ENCODE results near the gene HES7. TPM values are rescaled to one million over a fixed set of nuclear protein-coding genes. Genes with fewer than 3 reads are reported as not detected.

Gene HES7
- total and polyA plus RNA-seq, 2 donors: 0.24 TPM; not detected in 1

DNA sequence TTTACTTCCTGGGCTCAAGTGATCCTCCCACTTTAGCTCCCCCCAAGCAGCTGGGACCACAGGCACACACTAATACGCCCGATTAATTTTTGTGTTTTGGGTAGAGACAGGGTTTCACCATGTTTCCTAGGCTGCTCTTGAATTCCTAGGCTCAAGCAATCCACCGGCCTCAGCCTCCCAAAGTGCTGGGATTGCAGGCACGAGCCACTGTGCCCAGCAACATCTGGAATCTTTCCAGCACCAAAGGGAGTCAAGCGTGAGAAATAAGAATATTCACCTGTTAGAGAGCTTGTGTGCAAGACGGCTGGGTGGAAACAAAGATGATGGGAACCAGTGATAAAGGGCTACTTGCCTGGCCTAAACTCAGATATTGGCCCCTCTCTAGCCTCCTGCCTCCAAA lies 22.2 kb downstream of the HES7 start:
- Histone ChIP-seq H3K36me3 (ENCODE audit: insufficient read depth) (no peaks in the 10 kb centered on the region), H3K4me3 (ENCODE audit: low read depth, low read length) (no peak overlapping the region), H3K4me1 (ENCODE audit: insufficient read depth) (no peaks in the 10 kb centered on the region), H3K27ac (ENCODE audit: low read depth) (no peak overlapping the region)
- WGBS: 75% methylated on average over 6 of the region's 6 CpGs
- no peak for DNase-seq (ENCODE audit: extremely low spot score)

GRCh38 chr17:8100763-8101162 lies 23.1 kb downstream of the HES7 start:
- H3K36me3 ChIP-seq (ENCODE audit: insufficient read depth): no peaks in the 10 kb centered on the region
- H3K4me1 ChIP-seq (ENCODE audit: insufficient read depth): no peaks in the 10 kb centered on the region
- H3K4me3 ChIP-seq (ENCODE audit: low read depth, low read length): no peak overlapping the region
- DNase-seq (ENCODE audit: extremely low spot score): no peak
- no peak overlapping the region for H3K27ac ChIP-seq (ENCODE audit: low read depth)
- WGBS: 85% methylated on average over 2 of the region's 2 CpGs

- no peak overlapping the region for H3K27ac ChIP-seq (ENCODE audit: low read depth)
- WGBS: 43% methylated on average over 2 of the region's 2 CpGs
- no peaks in the 10 kb centered on the region for H3K36me3 ChIP-seq (ENCODE audit: insufficient read depth)
- H3K4me3 ChIP-seq (ENCODE audit: low read depth, low read length): no peak overlapping the region
- no peaks in the 10 kb centered on the region for H3K4me1 ChIP-seq (ENCODE audit: insufficient read depth)
- no peak for DNase-seq (ENCODE audit: extremely low spot score)
Observed at GRCh38 chr17:8100111-8100510, 23.8 kb downstream of the HES7 start.

DNA sequence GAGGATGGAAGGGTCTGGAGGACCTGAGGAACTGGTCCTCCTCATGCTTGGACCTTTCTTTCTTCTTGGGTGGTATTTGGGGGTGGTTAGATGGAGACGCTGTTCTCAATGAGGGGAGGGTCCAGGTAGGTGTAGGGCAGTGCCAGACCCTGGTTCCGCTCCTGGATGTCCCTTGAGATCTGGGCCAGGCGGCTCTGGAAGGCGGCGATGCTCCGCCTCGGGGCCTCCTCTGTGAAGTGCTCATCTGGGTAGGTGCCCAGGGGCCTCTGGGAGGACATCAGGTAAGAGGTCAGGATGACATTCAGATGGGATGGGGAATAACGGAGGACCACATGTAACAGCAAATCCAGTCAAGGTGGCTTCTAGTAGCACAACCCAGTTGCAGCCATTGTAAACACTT lies 27.4 kb downstream of the HES7 start:
- no peak overlapping the region for H3K27ac ChIP-seq (ENCODE audit: low read depth)
- no peaks in the 10 kb centered on the region for H3K4me1 ChIP-seq (ENCODE audit: insufficient read depth)
- DNase-seq (ENCODE audit: extremely low spot score): no peak
- no peaks in the 10 kb centered on the region for H3K36me3 ChIP-seq (ENCODE audit: insufficient read depth)
- no peak overlapping the region for H3K4me3 ChIP-seq (ENCODE audit: low read depth, low read length)
- 90% methylated on average over 8 of the region's 8 CpGs for WGBS

GRCh38 chr17:8095361-8095760 lies 28.5 kb downstream of the HES7 start:
- DNase-seq (ENCODE audit: extremely low spot score): no peak
- Histone ChIP-seq H3K4me3 (ENCODE audit: low read depth, low read length) (no peak overlapping the region), H3K27ac (ENCODE audit: low read depth) (no peak overlapping the region), H3K4me1 (ENCODE audit: insufficient read depth) (no peaks in the 10 kb centered on the region), H3K36me3 (ENCODE audit: insufficient read depth) (no peaks in the 10 kb centered on the region)
- 67% methylated on average over 6 of the region's 6 CpGs for WGBS

- no peaks in the 10 kb centered on the region for H3K36me3 ChIP-seq (ENCODE audit: insufficient read depth)
- no peak overlapping the region for H3K4me3 ChIP-seq (ENCODE audit: low read depth, low read length)
- H3K27ac ChIP-seq (ENCODE audit: low read depth): no peak overlapping the region
- 44% methylated on average over 9 of the region's 9 CpGs for WGBS
- no peaks in the 10 kb centered on the region for H3K4me1 ChIP-seq (ENCODE audit: insufficient read depth)
- no peak for DNase-seq (ENCODE audit: extremely low spot score)
Observed at GRCh38 chr17:8091033-8091687, 32.7 kb downstream of the HES7 start.

DNA sequence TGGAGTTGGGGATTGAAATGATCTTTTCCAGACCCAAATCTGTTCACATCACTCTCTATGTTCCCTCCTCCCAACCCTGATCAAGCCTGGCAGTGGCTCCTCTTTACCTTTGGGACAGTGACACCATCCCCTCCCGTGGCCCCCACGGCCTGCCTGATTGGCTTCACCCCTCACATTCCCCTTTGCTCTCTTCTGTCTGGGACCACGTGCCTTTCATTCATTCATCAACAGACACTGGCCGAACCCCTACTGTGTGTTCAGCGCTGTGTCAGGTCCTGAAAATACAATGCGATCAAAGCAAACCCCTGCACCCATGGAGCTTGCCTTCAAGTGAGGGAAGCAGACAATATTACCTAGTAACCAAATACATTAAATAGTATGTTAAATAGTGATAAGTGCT lies 34.2 kb downstream of the HES7 start:
- Histone ChIP-seq H3K27ac (ENCODE audit: low read depth) (no peak overlapping the region), H3K4me1 (ENCODE audit: insufficient read depth) (no peaks in the 10 kb centered on the region), H3K36me3 (ENCODE audit: insufficient read depth) (no peaks in the 10 kb centered on the region), H3K4me3 (ENCODE audit: low read depth, low read length) (no peak overlapping the region)
- DNase-seq (ENCODE audit: extremely low spot score): no peak
- 72% methylated on average over 6 of the region's 6 CpGs for WGBS

- 66% methylated on average over 5 of the region's 5 CpGs for WGBS
- Histone ChIP-seq H3K36me3 (ENCODE audit: insufficient read depth) (no peaks in the 10 kb centered on the region), H3K4me1 (ENCODE audit: insufficient read depth) (no peaks in the 10 kb centered on the region), H3K4me3 (ENCODE audit: low read depth, low read length) (no peak overlapping the region), H3K27ac (ENCODE audit: low read depth) (no peak overlapping the region)
- DNase-seq (ENCODE audit: extremely low spot score): no peak
Observed at GRCh38 chr17:8087952-8088230, 36.0 kb downstream of the HES7 start.

DNA sequence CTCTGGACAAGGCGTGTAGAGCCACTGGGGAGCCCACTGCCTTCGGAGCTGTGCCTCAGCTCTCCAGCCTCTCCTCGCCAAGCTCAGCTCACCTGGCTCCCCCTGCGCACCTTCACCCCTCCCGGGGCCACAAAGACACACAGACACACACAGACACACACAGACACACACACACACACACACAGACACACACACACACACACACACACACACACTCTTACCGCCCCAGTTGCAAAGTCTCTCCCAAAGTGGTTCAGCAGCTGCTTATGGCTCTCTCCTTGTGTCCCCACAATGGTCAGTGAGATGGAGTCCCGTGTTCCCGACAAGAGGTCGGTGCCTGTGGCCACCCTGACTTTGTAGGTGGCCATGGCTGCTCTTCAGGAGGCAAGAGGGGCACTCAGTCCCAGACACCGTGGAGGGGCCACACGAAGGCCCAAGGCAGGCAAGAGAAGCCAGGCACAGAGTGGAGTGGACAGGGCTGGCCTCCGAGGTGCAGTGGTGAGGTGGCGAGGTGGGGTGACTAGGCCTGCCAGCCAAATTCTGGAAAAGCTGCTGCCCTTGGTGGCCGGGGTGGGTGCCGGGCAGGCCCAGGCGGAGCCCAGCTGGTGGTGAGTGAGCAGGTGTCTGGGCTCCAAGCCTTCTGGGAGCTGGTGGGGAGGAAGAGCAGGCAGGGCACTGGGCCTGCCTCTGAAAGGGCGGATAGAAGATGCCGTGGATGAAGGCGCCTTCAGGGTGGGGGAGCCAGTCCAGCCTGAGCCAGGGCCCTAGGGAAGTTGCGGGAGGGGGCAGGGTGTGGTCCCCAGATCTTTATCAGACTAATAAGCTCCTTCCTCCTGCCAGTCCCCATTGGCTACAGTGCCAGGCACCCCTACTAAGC lies 36.6 kb downstream of the HES7 start, which contains the start of gene ALOX12B:
ALOX12B (minus strand) TSS at position 642 of the 877 bp plus-strand sequence; CDS start at position 368, 274 bp downstream.
- DNase-seq (ENCODE audit: extremely low spot score): no peak
- H3K27ac ChIP-seq (ENCODE audit: low read depth): no peak within 1 kb of the TSS
- H3K36me3 ChIP-seq (ENCODE audit: insufficient read depth): no peaks in the 10 kb centered on the region
- no peak within 1 kb of the TSS for H3K4me3 ChIP-seq (ENCODE audit: low read depth, low read length)
- WGBS: 74% methylated on average over 20 of the region's 20 CpGs
- no peaks in the 10 kb centered on the region for H3K4me1 ChIP-seq (ENCODE audit: insufficient read depth)

DNA sequence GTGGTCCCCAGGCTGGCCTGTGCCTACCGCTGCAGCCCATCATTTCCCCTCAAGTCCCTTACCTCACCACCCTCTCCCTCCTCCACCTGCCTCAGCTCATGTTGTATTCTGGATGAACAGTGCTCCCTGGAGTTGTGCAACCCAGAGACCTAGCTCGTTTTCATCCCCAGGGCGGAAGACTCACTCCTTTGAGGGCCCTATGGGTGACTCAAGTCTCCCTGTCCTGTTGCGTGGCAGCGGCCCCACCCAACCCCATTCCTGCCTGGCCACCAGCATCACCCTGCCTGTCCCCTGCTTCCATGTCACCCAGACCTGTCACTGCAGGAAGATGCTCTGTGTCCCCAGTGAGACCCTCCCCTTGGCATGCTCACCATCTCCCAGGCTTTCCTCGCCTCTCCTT lies 39.7 kb downstream of the HES7 start:
- WGBS: 89% methylated on average over 6 of the region's 6 CpGs
- DNase-seq (ENCODE audit: extremely low spot score): no peak
- no peaks in the 10 kb centered on the region for H3K4me1 ChIP-seq (ENCODE audit: insufficient read depth)
- no peaks in the 10 kb centered on the region for H3K36me3 ChIP-seq (ENCODE audit: insufficient read depth)
- no peak overlapping the region for H3K4me3 ChIP-seq (ENCODE audit: low read depth, low read length)
- no peak overlapping the region for H3K27ac ChIP-seq (ENCODE audit: low read depth)

GRCh38 chr17:8082292-8082691 lies 41.6 kb downstream of the HES7 start:
- no peak overlapping the region for H3K27ac ChIP-seq (ENCODE audit: low read depth)
- no peak overlapping the region for H3K4me3 ChIP-seq (ENCODE audit: low read depth, low read length)
- no peaks in the 10 kb centered on the region for H3K4me1 ChIP-seq (ENCODE audit: insufficient read depth)
- DNase-seq (ENCODE audit: extremely low spot score): no peak
- 57% methylated on average over 10 of the region's 10 CpGs for WGBS
- no peaks in the 10 kb centered on the region for H3K36me3 ChIP-seq (ENCODE audit: insufficient read depth)

DNA sequence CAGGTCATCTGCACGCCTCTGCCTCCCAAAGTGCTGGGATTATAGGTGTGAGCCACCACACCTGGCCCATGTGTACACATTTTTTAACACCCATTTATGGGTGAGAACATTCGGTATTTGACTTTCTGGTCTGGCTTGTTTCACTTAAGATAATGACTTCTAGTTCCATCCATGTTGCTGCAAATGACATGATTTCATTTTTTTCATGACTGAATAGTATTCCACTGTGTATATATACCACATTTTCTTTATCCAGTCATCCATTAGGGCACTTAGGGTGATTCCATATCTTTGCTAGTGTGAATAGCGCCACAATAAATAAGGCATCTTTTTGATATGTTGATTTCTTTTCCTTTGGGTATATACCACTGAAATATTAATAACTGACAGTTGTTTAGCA lies 42.0 kb downstream of the HES7 start:
- DNase-seq (ENCODE audit: extremely low spot score): no peak
- Histone ChIP-seq H3K27ac (ENCODE audit: low read depth) (no peak overlapping the region), H3K36me3 (ENCODE audit: insufficient read depth) (no peaks in the 10 kb centered on the region), H3K4me3 (ENCODE audit: low read depth, low read length) (no peak overlapping the region), H3K4me1 (ENCODE audit: insufficient read depth) (no peaks in the 10 kb centered on the region)
- 89% methylated on average over 3 of the region's 3 CpGs for WGBS

GRCh38 chr17:8080799-8081219 lies 43.1 kb downstream of the HES7 start:
- Histone ChIP-seq H3K36me3 (ENCODE audit: insufficient read depth) (no peaks in the 10 kb centered on the region), H3K4me1 (ENCODE audit: insufficient read depth) (no peaks in the 10 kb centered on the region), H3K4me3 (ENCODE audit: low read depth, low read length) (no peak overlapping the region), H3K27ac (ENCODE audit: low read depth) (no peak overlapping the region)
- WGBS: 39% methylated on average over 17 of the region's 17 CpGs
- no peak for DNase-seq (ENCODE audit: extremely low spot score)

GRCh38 chr17:8080208-8080798 lies 43.6 kb downstream of the HES7 start:
- Histone ChIP-seq H3K27ac (ENCODE audit: low read depth) (no peak overlapping the region), H3K4me3 (ENCODE audit: low read depth, low read length) (peak overlapping the region; percentile 30), H3K4me1 (ENCODE audit: insufficient read depth) (no peaks in the 10 kb centered on the region), H3K36me3 (ENCODE audit: insufficient read depth) (no peaks in the 10 kb centered on the region)
- DNase-seq (ENCODE audit: extremely low spot score): no peak
- WGBS: 17% methylated on average over 25 of the region's 25 CpGs
